Measurements from ENCODE around the gene ZSWIM5. TPM values are rescaled to one million over a fixed set of nuclear protein-coding genes. Genes with fewer than 3 reads are reported as not detected.

Gene ZSWIM5
- total and polyA plus RNA-seq, 9 of the 15 experiments (the other 6 are each of a cell fraction or from before 2014, with no cell fraction given): under 0.01 to 0.07 (median 0.03) TPM; not detected in 3

GRCh38 chr1:45035631-45036301 lies 170.6 kb downstream of the ZSWIM5 start (continued):
- TF ChIP-seq ELF4 (CRISPR knock-in tag; IDR thresholded peaks at IDR 0.05) (peak; percentile 72; the same call in 1 of the 2 replicates), MTA3 (IDR thresholded peaks at IDR 0.05; ENCODE audit: borderline replicate concordance) (peak; percentile 82), NBN (IDR thresholded peaks at IDR 0.05; ENCODE audit: low read depth) (peak; percentile 63; the same call in 1 of the 2 replicates), ZBTB17 (CRISPR knock-in tag; IDR thresholded peaks at IDR 0.05) (0 out of 2 replicates have a peak, but pooled peaks have one; percentile 31), USF2 (CRISPR knock-in tag; IDR thresholded peaks at IDR 0.05) (no peak), RAD21 (CRISPR knock-in tag; conservative IDR thresholded peaks at IDR 0.05 in 1 of 2, IDR thresholded peaks at IDR 0.05 in 1 of 2) (peak in 1 of 2 experiments; percentile 8; a peak in 1 of 4 replicates), ZNF41 (CRISPR knock-in tag; conservative IDR thresholded peaks at IDR 0.05) (no peak), BMI1 (IDR thresholded peaks at IDR 0.05; ENCODE audit: low read length) (no peak), MCM2 (IDR thresholded peaks at IDR 0.05; ENCODE audit: low read depth) (no peak), CBFA2T3 (IDR thresholded peaks at IDR 0.05) (peak; percentile 96), ZNF318 (IDR thresholded peaks at IDR 0.05; ENCODE audit: borderline replicate concordance in 1 of 2, low read depth in 1 of 2) (no peak), THAP12 (CRISPR knock-in tag; IDR thresholded peaks at IDR 0.05) (no peak), ZEB2 (IDR thresholded peaks at IDR 0.05) (peak; percentile 92), TAL1 (IDR thresholded peaks at IDR 0.05) (peak; percentile 96), IRF1 (CRISPR knock-in tag; IDR thresholded peaks at IDR 0.05; ENCODE audit: borderline replicate concordance) (no peak), ZNF143 (CRISPR knock-in tag; IDR thresholded peaks at IDR 0.05) (no peak), ZNF140 (CRISPR knock-in tag; IDR thresholded peaks at IDR 0.05) (no peak)
